GM19324 (cell line): Measurements from ENCODE around the gene MAP3K2.
"Not testable (repeated sequence)": the region's sequence is repeated elsewhere in the genome, so short reads cannot be mapped to it uniquely, and the experiment has no call there.

Experiments used
- ATAC-seq: cut with Tn5 transposase; IDR thresholded peaks from one replicate; pipeline ENCODE4 v1.9.1; 2021; ENCODE audit warnings: mild to moderate bottlenecking, moderate library complexity; ENCODE audit not compliant: unreplicated experiment, low FRiP score

Gene MAP3K2

GRCh38 chr2:127421116-127421800, 33.5 kb upstream of the MAP3K2 start:
- no peak for ATAC-seq

GRCh38 chr2:127420039-127420864, 32.5 kb upstream of the MAP3K2 start:
- ATAC-seq: no peak

- no peak for ATAC-seq
Measured at GRCh38 chr2:127419448-127420038, 31.8 kb upstream of the MAP3K2 start.

- no peak for ATAC-seq
Measured at GRCh38 chr2:127419112-127419430, 31.3 kb upstream of the MAP3K2 start.

GRCh38 chr2:127418300-127419111, 30.7 kb upstream of the MAP3K2 start, which contains the start of gene PROC:
PROC (plus strand) TSS chr2:127418427; CDS start chr2:127419943, 1,516 bp downstream.
- no peak for ATAC-seq

- ATAC-seq: no peak
Measured at GRCh38 chr2:127417406-127417805, 29.6 kb upstream of the MAP3K2 start.

GRCh38 chr2:127416506-127417001, 28.8 kb upstream of the MAP3K2 start:
- peak; percentile 14 for ATAC-seq

GRCh38 chr2:127415593-127416505, 28.1 kb upstream of the MAP3K2 start:
- ATAC-seq: peak; percentile 67

GRCh38 chr2:127414638-127415592, 27.1 kb upstream of the MAP3K2 start:
- no peak for ATAC-seq

- no peak for ATAC-seq
Measured at GRCh38 chr2:127413782-127414637, 26.2 kb upstream of the MAP3K2 start.

- ATAC-seq: no peak
Measured at GRCh38 chr2:127413200-127413599, 25.4 kb upstream of the MAP3K2 start.

GRCh38 chr2:127411653-127412369, 24.0 kb upstream of the MAP3K2 start:
- ATAC-seq: no peak

- no peak for ATAC-seq
Measured at GRCh38 chr2:127410871-127411652, 23.3 kb upstream of the MAP3K2 start.

- ATAC-seq: not testable (repeated sequence)
Measured at GRCh38 chr2:127409716-127410115, 21.9 kb upstream of the MAP3K2 start.

GRCh38 chr2:127408807-127409099, 21.0 kb upstream of the MAP3K2 start:
- no peak for ATAC-seq
